GM19025 (cell line): Measurements from ENCODE around the gene ANAPC5.
"Not testable (repeated sequence)": the region's sequence is repeated elsewhere in the genome, so short reads cannot be mapped to it uniquely, and the experiment has no call there.

ENCODE experiments used
- ATAC-seq: cut with Tn5 transposase; IDR thresholded peaks from one replicate; pipeline ENCODE4 v1.9.1; 2021; ENCODE audit warnings: mild to moderate bottlenecking, low read depth, moderate library complexity; ENCODE audit not compliant: unreplicated experiment

Gene ANAPC5, protein sequence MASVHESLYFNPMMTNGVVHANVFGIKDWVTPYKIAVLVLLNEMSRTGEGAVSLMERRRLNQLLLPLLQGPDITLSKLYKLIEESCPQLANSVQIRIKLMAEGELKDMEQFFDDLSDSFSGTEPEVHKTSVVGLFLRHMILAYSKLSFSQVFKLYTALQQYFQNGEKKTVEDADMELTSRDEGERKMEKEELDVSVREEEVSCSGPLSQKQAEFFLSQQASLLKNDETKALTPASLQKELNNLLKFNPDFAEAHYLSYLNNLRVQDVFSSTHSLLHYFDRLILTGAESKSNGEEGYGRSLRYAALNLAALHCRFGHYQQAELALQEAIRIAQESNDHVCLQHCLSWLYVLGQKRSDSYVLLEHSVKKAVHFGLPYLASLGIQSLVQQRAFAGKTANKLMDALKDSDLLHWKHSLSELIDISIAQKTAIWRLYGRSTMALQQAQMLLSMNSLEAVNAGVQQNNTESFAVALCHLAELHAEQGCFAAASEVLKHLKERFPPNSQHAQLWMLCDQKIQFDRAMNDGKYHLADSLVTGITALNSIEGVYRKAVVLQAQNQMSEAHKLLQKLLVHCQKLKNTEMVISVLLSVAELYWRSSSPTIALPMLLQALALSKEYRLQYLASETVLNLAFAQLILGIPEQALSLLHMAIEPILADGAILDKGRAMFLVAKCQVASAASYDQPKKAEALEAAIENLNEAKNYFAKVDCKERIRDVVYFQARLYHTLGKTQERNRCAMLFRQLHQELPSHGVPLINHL

DNA sequence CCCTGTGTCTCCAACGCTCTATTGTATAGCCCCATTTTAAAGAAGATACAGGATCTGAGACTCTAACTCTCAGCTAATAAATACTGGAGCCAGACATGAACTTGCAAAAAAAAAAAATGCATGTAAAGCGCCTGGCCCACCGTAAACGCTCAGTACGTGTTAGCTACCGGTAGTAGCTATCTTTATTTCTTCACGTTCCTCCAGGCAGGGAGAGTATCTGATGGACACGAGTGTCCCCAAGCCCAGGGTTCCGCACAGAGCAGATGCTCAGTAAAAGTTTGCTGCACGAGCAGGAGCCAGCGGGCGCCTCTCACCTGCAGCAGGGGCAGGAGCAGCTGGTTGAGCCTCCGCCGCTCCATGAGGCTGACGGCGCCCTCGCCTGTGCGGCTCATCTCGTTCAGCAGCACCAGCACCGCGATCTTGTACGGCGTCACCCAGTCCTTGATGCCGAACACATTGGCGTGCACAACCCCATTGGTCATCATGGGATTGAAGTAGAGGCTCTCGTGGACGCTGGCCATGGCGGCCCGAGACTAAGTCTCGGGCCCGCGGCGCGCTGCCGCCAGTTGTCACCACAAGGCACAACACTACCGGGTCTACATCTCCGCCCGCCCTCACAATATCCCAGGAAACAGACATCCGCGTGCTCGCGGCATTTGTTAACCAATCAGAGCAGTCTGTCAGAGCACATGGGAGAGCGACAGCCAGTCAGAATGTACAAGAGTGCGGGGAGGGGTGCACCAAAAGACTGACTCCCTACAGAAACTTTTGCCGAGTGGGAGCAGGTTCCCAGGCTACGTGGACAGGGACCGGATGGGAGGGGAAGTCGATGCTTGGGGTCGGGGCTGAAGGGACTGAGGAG is at the start of gene ANAPC5:
Gene ANAPC5, minus strand, starts transcription at position 592 of the 862 bp plus-strand sequence. Its CDS starts 71 bp downstream, at position 521.
- ATAC-seq: peak; percentile 98

DNA sequence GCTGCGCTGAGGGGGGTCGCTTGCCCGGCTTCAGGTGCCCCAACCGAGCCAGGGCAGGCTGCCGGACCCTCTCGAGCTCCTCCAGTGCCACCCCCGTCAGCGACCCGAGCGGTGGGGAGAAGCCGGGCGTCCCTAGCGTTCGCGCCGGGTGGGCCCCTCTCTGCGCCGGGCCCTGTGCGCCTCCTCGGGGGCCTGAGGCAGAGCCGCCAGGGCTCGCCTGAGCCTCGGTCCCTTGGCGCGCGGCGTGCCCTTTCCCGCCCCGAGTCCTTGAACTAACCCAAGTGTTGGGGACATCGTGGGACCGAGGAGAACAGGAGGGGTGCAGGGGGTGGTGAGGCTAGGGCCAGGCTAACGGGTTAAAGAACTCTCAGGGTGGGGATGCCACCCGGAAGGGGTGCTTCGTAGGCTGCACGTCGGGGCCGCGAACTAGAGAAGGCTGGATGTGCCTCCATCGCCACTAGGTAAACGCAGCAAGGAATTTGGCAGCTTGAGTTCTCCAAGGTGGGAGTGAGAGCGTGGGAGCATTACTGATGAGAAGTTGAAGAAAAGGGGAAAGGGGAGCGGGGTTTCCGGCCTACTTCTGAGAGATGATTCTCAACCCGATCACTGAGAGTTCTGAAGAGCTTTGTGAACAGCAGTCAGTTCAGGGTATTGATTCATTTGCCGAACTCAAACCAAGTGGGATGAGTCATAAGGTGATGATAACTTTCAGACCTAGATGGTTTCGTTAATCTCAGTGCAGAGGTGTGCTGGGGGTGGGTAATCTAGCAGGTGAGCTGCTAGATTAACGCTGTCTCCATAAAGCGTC is 48.3 kb upstream of the ANAPC5 start:
- ATAC-seq: peak; percentile 34

DNA sequence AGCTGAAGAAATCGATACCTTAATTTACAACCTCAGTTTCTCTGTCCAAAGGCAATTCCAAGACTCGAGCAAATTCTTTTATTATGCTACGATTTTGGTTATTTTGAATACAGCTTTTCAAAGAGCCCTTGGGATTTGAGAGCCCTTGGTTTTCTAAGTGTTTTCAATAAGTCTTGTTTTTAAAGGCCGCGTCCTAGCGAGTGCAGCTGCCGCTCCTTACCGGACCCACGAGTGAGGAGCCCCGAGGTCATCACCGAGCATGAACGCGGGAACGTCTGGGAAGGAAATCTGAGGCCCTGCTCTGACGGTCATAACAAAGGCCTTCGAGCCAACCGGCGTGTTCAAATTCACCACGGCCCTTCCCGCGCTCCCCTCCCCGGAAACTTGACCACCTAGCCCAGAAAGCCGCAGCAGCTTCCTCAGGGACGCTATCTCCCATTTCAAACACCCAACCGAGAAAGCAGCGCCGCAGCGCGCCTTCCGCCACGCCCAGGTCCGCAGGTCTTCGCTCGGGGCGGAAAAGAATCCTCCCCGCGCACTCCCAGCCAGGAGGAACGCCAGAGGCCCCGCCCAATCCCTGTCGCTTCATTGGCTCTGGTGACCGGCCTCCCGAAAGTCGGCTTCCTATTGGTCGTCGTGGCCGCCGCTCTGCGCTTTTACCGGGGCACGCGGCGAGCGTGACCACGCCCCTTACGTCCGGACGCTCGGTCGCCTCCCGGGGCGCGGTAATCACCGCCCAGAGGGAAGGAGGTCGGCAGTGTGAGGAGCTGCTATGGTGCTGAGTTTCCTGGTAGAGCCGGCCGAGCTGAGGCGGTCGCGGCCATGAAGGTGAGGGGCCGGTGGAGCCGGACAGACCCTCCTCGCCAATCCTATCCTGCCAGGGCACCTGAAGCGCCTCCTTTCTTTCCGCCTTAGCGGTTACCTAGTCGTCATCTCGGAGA is 47.5 kb upstream of the ANAPC5 start, which contains the start of gene RNF34:
Gene RNF34, plus strand, starts transcription at position 728 of the 941 bp plus-strand sequence. Its CDS starts 95 bp downstream, at position 823.
- ATAC-seq: peak; percentile 90

DNA sequence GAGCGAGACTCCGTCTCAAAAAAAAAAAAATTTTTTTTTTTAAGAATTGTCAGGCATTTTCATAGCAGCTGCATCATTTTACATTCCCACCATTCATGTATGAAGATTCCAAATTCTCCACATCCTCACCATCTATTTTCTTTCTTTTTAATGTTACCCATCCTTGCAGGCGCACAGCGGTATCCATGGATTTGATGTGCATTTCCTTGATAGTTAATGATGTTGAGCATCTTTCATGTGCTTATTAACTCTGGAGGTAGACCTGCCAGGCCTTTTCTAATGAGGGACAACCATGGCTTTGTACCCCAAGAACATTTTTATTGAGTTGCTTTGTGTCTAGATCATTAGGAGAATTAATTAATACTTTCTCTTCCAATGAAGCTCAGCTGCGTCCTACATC is 46.1 kb upstream of the ANAPC5 start:
- no peak for ATAC-seq

DNA sequence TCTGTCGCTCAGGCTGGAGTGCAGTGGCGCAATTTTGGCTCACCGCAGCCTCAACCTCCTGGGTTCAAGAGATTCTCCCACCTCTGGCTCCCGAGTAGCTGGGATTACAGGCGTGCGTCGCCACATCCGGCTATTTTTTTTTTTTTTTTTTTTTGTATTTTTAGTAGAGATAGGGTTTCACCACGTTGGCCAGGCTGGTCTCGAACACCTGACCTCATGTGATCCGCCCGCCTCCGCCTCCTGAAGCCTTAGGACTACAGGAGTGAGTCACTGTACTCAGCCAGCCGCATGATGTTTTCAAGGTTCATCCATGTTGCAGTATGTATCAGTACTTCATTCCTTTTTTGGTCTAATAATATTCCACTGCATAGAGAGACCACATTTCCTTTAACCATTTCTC is 45.3 kb upstream of the ANAPC5 start:
- ATAC-seq: no peak

DNA sequence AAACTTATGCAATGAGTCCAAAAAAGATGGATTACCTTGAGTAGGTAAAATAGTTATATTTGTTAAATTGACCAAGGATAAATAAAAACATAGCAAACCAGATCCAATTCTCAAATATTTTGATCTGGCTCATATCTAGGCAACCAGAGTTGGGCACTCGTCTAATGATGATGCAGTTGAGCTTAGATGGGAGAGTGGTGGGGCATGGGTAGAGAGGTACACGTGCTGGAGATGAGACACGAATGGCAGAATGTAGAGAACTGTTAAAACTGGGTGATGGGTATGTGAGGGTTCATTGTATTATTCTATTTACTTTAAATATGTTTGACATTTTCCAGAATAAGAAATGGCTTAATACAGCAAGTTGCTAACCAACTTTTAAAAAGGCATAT is 40.1 kb upstream of the ANAPC5 start:
- no peak for ATAC-seq

- ATAC-seq: no peak
These were observed 39.6 kb upstream of the ANAPC5 start for GRCh38 chr12:121391619-121392324.

DNA sequence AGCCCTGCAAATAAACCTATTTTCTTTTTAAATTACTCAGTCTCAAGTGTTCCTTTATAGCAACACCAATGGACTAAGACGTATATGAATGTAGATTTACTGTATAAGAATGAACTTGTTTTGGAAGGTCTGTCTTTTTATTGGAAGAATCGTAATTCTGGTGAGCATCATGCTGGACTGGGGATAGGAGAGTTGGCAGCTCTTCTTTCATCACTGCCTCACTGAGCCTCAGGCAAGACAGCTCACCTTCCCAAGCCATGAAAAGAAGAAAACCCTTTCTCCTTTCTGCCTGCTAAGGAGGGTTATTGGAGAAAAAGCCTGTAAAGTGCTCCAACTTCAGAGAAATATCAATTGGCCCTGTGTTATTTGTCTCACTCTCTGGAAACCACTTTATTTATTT is 38.6 kb upstream of the ANAPC5 start:
- ATAC-seq: no peak

DNA sequence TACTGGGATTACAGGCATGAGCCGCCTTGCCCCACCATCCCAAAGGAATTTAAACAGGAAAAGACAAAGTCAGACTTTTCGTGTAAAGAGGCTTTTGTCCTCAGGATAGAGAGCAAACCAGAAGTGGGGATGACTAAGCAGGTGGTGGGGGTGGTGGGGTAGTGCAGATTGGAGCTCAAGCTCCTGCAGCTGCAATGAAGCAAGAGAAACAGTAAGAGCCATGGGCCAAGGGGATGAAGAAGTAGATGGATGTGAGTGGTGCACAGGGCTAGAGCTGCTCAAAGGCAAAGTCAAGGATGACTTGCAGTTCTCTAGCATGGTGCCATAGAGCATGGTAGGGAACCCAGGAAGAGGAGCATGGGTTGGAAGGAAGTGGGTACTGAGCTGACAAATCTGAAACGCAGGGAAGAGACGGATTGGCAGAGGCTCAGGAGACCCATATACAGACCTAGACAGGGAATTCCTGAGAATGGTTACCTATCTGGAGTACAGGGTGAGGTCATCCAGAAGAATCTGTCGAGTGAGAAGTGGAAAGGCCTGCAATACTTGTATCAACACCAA is 36.3 kb upstream of the ANAPC5 start:
- no peak for ATAC-seq

DNA sequence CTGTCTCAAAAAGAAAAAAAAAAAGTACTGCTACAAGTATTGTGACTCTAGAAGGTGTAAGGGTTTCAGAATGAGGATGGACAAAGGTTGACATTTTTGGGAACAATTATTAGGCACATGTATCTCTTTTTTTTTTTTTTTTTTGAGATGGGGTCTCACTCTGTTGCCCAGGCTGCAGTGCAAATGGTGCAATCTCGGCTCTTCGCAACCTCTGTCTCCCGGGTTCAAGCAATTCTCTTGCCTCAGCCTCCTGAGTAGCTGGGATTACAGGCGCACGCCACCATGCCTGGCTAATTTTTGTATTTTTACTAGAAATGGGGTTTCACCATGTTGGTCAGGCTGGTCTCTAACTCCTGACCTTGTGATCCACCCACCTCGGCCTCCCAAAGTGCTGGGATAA is 32.7 kb upstream of the ANAPC5 start:
- not testable (repeated sequence) for ATAC-seq

GRCh38 chr12:121383601-121384021 is 31.4 kb upstream of the ANAPC5 start:
- ATAC-seq: no peak

DNA sequence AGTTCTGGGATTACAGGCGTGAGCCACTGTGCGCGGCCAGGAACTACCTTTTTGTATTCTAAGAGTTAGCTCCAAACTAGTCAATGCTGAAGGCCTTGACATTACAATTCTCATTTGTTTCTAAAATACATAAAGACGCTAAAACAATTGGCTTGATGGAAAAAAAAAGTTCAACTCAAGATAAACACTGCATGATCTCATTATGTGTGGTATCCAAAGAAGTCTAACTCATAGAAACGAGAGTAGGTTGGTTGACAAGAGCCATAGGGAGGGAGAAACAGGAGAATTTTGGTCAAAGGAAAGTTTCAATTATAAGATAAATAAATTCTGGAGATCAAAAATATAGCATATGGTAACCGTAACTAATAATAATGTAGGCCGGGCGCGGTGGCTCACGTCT is 27.7 kb upstream of the ANAPC5 start:
- ATAC-seq: no peak

- no peak for ATAC-seq
These were observed 26.5 kb upstream of the ANAPC5 start for GRCh38 chr12:121378736-121379135.

DNA sequence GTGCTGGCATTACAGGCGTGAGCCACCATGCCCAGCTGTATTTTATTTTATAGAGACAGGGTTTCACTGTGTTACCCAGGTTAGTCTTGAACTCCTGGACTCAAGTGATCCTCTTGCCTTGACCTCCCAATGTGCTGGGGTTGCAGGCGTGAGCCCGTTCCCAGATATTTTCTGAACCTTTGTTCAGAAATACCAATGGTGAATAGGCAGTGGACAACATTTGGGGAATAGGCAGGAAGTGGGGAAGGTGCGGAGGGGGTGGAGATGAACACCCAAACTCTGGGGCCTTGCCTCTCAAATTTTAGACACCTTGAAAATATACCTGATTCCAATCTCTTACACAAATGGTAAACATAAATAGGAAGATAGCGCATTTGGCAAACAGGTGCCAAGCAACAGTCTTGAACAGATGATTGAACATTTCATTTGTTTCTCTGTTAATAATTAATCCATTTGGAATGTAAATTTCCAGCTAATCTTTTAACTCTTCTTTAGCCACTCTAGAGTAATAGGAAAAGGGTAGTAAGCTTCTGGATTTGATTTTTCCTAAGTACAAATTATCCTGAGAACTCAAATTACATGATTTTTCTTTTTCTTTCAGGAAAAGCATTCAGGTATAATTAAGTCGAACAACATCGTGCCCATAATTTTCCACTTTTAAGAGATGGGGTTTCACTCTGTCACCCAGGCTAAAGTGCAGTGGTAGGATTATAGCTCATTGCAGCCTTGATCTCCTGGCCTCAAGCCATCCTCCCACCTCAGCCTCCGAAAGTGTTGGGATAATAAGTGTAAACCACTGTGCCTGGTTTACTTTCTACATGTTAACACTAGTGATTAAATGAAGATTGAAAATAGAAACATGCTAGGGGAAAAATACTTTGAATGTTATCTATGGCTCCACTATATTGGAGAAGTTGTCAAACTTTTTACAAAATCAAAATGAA is 24.8 kb upstream of the ANAPC5 start:
- ATAC-seq: no peak

GRCh38 chr12:121374945-121375584 is 22.9 kb upstream of the ANAPC5 start:
- ATAC-seq: not testable (repeated sequence)

- ATAC-seq: not testable (repeated sequence)
These were observed 22.1 kb upstream of the ANAPC5 start for GRCh38 chr12:121374336-121374735.
